HG03457 (cell line): ENCODE measurements around the gene GRID1.

ENCODE experiments used
- ATAC-seq: cut with Tn5 transposase; IDR thresholded peaks from one replicate; pipeline ENCODE4 v1.9.1; 2021; ENCODE audit warnings: moderate number of reproducible peaks; ENCODE audit not compliant: unreplicated experiment

Gene GRID1

GRCh38 chr10:86025509-86025908, 341.1 kb downstream of the GRID1 start:
- ATAC-seq: no peak

DNA sequence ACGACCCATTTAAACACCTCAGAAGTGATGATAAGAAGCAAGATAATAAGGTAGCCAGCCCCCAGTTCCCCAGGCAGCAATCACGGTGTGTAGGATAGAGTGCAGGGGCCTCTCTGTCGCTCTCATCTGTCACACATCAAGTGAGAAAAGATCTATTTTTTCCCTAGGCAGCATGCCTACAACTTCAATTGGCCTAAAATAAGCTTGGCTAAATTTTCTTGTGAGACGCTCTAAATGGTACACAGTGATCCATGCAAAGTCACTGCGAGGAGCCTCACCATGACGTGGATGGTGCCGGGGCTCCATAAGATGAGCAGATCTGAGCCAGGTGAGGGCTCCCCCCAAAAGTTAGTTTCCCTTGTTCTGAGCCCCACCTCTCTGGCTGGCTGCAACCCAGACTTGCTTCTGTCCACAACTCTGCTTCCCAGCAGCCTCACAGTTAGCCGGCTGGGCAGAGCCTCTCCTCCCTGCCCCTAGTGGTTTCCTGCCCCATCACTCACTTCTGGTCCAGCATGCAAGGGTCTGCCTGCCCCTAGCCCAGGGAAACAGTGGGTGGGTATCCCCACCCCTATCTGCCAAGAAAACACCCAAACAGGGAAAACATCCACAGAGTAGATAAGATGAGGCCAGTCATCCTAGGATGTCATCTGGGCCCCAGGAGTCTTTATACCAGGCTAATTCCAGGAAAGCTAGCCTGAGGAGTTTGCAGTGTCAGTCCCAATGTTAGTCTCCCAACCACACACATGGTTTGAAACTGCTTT, 342.1 kb downstream of the GRID1 start:
- ATAC-seq: no peak

DNA sequence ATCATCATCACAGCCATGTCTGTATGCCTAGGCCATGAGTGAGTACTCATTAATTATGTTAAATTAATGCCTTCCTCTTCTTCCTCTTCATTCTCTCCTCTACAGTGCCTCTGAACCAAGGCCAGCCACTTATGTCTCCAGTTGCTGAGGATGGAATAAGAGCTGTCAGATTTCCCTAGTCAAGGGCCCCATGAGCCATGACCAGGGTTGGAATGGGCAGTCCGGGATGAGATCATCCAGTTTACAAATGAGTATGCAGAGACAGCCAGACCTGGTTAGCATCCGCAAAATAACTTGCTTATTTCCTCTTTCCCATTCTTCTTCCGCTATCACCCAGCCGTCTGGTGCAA, 342.7 kb downstream of the GRID1 start:
- no peak for ATAC-seq

DNA sequence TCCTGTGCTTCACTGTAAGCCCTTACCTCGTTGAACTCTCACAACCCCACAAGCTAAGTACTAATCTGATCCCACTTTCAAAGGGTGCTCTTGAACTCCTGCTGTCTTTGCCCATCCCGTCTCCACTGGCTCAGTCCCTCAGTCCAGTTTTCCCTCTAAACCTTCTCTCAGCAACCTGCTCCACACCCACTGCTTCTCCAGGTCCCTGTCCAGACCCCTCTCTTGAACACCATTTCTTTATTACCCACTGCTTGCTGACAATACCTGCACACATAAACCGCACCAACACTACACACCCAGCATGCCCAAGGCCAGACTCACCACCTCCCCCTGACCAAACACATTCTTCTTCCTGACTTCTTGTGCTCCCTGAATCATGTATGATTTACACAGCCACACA, 343.3 kb downstream of the GRID1 start:
- ATAC-seq: no peak

- ATAC-seq: no peak
Observed at GRCh38 chr10:86022906-86023305, 343.7 kb downstream of the GRID1 start.

DNA sequence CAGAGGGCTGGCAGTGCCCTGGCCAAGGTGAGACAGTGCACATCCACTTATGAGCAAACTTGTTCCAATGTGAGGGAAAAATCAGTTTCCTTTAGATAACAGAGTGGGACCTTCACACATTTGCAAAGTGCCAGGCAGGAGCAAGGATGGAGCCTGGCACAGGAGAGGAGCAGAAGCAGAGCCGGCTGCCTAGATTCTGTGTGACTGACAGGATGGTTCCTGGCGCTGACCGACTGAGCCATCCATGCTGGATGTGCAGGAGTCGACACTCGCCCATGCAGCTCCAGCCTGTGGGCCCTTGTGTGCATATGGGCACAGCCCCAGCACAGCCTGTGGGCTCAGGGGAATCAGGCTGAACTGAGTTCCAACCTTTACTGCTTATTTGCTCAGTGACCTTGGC, 346.5 kb downstream of the GRID1 start:
- ATAC-seq: no peak

DNA sequence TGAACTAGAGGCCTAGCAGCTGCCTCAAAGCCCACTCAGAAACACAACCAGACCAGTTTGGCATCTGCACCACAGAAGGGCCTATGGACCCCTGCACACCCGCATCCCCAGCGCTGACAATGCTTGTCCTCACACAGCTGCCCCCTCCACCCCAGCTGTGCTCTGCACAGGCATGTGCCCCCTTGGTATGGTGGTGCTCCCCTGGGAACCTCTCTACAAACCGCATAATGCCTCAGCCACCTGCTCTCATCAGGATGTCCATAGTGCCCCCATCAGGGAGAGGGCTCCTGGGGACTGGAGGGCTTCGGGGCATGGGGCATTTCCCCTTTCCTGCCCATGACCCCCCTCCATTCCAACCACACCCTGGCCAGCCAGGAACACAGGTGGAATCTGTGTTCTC, 347.5 kb downstream of the GRID1 start:
- no peak for ATAC-seq

DNA sequence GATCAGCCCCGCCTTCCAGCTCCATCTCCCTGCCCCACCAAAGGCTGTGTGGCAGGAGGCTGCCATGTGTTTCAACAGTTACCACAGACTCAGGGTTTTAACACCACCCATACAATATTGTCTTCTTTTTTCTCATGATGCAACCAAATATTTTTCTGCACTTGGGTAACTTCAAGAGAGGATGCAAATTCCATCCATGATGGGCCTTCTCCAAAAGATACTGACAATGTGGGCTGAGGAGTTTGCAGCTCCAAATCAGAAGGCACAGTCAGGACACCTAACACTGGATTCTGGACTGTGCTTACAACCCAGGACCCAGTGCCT, 347.9 kb downstream of the GRID1 start:
- ATAC-seq: no peak

DNA sequence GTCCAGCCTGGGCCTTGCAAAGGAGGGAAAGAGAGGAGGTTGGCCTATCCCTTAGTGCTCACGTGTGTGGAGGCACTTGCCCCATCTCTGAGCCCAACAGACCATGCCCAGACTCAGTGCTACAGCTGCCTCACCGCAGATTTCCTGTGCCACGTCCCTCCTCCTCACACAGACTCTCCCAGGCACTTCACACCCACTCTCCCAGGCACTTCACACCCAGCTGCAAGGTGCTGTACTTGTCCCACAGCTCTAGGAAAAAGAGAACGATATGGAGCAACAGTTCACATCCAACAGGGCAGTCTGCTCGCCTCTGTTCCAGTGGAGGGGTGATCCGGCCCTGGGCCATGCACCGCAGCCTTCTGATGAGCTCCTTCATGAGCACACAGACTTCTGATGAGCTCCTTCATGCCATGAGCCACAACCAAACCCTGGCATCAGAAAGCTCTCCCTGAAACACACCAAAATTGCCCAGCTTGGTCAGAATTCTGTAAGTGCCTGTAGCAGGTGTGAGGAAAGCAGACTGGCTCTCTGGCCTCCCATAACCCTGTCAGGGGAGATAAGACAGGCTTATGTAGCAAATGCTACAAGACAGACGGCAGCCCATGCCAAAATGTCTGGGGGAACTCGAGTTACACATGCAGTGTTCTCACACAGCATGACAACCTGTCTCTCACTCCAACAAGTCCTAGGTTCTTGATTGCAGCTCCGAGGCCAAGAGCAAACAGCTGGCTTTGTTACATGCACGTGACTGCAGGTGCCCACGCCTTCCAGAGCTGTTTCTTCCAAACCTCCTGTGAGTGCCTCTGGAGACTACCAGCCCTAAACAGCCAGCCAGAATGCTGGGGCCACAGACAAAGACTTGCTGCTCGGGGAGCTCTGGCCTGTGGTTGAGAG, 348.5 kb downstream of the GRID1 start:
- ATAC-seq: peak; percentile 69

DNA sequence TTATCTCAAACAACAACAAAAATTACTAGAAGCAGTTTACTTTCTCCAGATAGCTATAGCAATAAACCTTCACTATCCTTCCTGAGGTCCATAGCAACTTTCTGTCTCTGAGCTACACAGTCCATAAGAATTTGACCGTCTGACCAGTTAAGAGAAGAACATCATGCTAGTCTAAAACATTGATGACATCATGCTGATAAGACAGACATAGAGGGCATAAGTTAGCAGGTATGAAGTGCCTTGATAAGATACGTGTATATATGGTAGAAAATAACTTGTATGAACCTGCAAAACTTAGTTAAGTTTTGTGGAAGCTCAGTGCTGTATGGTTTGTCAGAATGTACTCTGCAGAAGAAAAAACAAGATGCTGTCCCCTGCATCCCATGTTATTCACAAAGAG, 353.0 kb downstream of the GRID1 start:
- no peak for ATAC-seq

- ATAC-seq: no peak
Observed at GRCh38 chr10:86007171-86007570, 359.4 kb downstream of the GRID1 start.

GRCh38 chr10:86004337-86004736, 362.3 kb downstream of the GRID1 start:
- ATAC-seq: no peak

DNA sequence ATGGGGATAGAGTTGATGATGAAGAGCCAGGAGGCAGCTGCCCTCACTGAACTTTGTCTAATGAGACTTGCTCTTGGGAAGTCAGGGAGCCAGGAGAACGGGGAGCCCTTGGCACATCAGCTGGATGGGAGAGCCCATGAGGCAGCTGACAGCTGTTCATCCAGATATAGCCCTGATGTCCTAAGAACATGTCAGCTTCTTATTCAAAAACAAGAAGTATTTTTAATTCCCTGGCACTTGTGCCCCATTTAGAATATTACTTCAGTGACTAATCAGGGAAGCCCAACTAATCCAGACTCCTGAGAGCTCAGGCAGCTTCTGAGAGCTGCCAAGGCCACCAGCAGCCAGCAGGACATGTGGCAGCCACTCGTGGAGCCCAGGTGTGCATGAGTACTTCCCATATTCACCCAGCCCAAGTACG, 363.4 kb downstream of the GRID1 start:
- no peak for ATAC-seq

DNA sequence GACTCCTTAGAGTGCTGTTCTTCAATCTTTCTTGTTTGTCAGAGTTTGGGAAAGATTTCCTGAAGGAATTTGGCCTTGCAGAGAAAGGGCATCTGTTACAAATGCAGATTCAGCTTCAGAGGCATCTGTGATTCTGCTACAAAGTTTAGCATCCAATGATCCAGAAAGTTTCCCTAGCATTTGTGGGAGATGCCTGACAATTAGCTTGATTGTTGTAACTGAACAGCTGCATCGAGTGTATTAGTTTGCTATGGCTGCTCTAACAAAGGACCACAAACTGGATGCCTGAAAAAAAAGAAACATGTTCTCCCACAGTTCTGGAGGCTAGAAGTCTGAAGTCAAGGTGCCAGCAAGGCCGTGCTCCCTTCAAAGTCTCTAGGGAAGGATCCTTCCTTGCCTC, 365.1 kb downstream of the GRID1 start:
- no peak for ATAC-seq

GRCh38 chr10:85997544-85997943, 369.1 kb downstream of the GRID1 start:
- no peak for ATAC-seq

- ATAC-seq: no peak
Observed at GRCh38 chr10:85995791-85996190, 370.8 kb downstream of the GRID1 start.

- no peak for ATAC-seq
Observed at GRCh38 chr10:85993840-85994507, 372.6 kb downstream of the GRID1 start.

- ATAC-seq: no peak
Observed at GRCh38 chr10:85993140-85993539, 373.5 kb downstream of the GRID1 start.

DNA sequence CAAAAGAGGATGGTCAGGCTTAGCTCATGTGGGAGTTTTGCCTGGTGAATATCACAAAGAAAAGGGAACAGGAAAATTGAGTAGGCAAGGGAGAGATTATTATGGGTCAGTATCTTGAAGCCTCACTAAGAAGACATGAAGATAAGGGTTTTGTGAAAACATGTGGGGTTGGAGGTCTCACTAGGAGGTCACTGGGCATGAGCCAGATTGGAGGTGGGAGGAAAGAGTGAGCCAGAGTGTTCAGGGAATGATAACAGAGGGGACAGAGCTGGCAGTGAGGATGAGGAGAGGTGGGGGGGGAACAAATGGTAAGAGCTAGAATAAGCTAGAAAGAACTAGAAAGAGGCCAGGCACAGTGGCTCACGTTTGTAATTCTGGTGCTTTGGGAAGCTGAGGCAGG, 374.3 kb downstream of the GRID1 start:
- no peak for ATAC-seq

- ATAC-seq: no peak
Observed at GRCh38 chr10:85986777-85987176, 379.8 kb downstream of the GRID1 start.

GRCh38 chr10:85983051-85983450, 383.5 kb downstream of the GRID1 start:
- no peak for ATAC-seq

GRCh38 chr10:85979598-85979997, 387.0 kb downstream of the GRID1 start:
- ATAC-seq: no peak
